B cell (primary cell): Measurements from ENCODE around the gene AP2M1.

ENCODE experiments used
- EZH2 ChIP-seq: IDR thresholded peaks from 2 replicates; pipeline ENCODE4 v1.6.1; 2012; ENCODE audit warnings: borderline replicate concordance, low read depth, mild to moderate bottlenecking, moderate library complexity, low read length; ENCODE audit not compliant: insufficient read depth, poor library complexity, severe bottlenecking
- TF ChIP-seq, protein P1 (sequence below): fragments of 200-600 bp; IDR thresholded peaks from one replicate; pipeline ENCODE4 v1.8.0; 2022; ENCODE audit warnings: antibody characterized with exemption, mild to moderate bottlenecking

DNA sequence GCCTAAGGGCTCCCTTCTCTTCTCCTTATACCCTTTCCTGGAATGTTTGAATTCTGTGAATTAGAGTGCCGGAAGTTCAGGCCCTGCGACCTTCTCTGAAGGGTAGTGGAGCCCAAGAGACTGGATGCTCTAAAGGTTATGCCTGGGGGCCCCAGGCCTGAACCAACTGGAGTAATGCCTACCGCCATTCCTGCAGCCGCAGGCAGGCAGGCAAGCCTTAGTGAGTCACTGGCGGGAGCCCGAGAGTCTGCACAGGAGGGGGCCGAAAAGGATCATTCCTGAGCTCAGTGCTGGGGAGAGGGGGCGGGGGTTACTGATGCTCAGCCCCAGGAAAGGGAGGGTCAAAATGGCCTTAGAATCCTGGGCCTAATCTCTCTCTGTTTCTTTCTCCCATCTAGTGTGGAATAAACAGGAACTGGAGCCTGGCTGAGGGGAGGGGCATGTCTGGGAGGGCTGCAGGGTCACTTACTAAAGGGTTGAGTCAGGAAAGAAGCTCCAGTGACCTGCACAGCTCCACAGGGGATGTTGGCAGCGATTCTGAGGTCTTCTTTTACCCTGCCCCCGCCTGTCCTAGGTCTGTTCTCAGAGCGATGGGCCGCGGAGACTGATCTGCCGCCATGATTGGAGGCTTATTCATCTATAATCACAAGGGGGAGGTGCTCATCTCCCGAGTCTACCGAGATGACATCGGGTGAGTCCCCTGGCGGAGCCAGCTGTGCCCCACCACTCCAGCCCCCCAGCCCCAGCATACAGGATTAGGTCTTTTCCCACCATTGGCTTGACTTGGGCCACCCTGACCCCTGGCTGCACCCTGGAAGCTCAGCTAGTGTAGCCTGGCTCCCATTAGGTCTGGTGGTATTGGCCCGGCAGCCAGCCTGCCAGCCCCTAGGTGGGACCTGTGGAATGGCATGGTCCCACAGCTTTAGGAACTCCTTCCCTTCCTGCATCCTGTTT, 2.0 kb downstream of the AP2M1 start:
- TF ChIP-seq, protein P1, sequence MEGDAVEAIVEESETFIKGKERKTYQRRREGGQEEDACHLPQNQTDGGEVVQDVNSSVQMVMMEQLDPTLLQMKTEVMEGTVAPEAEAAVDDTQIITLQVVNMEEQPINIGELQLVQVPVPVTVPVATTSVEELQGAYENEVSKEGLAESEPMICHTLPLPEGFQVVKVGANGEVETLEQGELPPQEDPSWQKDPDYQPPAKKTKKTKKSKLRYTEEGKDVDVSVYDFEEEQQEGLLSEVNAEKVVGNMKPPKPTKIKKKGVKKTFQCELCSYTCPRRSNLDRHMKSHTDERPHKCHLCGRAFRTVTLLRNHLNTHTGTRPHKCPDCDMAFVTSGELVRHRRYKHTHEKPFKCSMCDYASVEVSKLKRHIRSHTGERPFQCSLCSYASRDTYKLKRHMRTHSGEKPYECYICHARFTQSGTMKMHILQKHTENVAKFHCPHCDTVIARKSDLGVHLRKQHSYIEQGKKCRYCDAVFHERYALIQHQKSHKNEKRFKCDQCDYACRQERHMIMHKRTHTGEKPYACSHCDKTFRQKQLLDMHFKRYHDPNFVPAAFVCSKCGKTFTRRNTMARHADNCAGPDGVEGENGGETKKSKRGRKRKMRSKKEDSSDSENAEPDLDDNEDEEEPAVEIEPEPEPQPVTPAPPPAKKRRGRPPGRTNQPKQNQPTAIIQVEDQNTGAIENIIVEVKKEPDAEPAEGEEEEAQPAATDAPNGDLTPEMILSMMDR = no peak
- no peak for TF ChIP-seq EZH2
